GM18873 (cell line): Measurements from ENCODE around the gene ANKS4B.
"Not testable (repeated sequence)": the region's sequence is repeated elsewhere in the genome, so short reads cannot be mapped to it uniquely, and the experiment has no call there.

Experiments used
- ATAC-seq: cut with Tn5 transposase; IDR thresholded peaks from one replicate; pipeline ENCODE4 v1.9.1; 2021; ENCODE audit warnings: mild to moderate bottlenecking, moderate library complexity, moderate number of reproducible peaks; ENCODE audit not compliant: unreplicated experiment, low FRiP score

Gene ANKS4B, protein sequence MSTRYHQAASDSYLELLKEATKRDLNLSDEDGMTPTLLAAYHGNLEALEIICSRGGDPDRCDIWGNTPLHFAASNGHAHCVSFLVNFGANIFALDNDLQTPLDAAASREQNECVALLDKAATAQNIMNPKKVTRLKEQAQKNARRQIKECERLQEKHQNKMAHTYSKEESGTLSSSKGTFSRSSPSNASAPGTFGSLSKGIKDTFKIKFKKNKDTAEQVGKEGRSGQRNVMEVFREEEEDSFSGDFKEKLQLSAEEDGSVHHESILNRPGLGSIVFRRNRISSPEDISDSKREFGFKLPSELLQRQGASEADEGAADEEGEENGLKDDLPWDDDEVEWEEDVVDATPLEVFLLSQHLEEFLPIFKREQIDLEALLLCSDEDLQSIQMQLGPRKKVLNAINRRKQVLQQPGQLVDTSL

DNA sequence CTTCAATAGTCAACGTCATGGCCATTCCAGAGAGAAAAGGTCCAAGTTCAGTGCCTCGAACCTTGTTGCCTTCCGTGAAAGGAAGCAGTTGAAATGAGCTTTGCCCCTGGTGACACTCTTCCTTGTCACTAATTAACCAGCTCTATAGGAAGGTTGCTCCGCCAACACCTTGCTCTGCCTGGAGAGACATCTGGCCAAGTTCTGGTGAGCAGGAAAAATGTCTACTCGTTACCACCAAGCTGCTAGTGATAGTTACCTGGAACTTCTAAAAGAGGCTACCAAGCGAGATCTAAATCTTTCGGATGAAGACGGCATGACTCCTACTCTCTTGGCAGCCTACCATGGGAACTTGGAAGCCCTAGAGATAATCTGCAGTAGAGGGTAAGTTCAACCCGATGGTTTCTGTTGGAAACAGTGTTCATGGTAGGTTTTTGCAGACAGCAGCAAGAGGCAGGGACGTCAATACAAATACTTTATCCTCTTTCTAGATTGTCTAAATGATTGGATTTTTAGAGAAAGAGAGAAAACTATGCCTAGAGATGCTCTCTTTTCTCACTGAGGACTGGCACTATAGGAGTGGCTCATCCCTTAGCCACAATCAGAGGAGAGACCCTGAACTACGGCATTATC, at the start of gene ANKS4B:
TSS of gene ANKS4B (plus strand) at position 179 of the 630 bp plus-strand sequence. CDS start at position 218, 39 bp downstream.
- ATAC-seq, result no peak

DNA sequence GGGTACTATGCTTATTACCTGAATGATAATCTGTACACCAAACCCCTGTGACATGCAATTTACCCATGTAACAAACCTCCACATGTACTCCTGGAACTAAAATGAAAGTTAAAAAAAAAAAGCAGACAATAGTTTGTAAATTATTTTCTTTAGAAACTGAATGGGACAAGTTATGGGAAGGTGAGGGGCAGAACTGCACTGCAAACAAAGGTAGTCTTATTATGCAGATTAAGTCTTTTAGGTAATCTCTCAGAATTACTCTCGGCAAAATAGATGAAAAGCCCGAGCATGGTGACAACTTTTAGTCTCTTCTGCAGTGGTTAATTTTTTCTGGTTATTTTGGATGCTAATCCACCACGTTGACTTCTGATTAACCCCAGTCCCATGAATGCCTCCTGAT, 49.5 kb upstream of the ANKS4B start:
- ATAC-seq, result no peak

DNA sequence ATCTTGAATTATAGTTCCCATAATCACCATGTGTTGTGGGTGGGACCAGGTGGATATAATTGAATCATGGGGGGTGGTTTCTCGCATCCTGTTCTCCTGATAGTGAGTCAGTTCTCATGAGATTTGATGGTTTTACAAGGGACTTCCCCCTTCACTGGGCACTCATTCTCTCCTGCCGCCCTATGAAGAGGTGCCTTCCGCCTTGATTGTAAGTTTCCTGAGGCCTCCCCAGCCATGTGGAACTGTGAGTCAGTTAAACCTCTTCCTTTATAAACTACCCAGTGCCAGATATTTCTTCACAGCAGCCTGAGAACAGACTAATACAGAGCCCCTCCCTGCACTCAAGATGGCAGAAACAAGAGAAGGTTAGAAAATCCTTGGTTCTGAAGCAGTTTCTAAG, 48.7 kb upstream of the ANKS4B start:
- ATAC-seq, result no peak

DNA sequence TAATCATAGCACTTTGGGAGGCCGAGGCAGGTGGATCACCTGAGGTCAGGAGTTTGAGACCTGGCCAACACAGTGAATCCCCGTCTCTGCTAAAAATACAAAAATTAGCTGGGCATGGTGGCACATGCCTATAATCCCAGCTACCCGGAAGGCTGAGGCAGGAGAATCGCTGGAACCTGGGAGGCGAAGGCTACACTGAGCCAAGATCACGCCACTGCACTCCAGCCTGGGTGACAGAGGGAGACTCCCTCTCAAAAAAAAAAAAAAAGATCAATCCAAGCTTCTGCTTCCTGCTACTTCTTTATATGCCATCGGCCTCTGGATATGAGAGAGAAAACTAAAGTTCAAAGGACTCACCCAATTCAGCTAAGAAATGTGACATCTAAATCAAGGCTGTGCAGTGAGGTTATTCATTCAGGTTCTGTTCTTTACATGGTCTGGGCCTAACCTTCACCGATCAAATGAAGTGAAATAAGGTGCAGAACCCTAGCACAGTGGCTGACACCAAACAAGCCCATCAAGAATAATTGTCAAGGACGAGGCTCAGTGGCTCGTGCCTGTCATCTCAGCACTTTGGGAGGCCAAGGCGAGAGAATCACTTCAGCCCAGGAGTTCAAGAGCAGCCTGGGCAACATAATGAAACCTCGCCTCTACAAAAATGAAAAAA, 47.7 kb upstream of the ANKS4B start:
- no peak for ATAC-seq

DNA sequence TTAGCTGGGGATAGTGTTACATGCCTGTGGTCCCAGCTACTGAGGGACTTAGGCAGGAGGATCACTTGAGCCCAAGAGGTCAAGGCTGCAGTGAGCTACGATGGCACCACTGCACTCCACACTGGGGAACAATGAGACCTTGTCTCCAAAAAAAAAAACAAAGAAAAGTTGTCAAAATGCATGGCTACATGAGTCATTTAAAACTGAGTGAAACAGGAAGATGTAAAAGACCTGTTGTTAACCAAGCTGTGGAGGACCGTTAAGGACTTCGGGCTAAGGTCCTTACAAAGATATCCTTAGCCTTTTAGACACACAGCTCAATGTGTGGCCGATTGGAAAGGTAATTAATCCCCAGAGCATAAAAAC, 47.2 kb upstream of the ANKS4B start:
- no peak for ATAC-seq

DNA sequence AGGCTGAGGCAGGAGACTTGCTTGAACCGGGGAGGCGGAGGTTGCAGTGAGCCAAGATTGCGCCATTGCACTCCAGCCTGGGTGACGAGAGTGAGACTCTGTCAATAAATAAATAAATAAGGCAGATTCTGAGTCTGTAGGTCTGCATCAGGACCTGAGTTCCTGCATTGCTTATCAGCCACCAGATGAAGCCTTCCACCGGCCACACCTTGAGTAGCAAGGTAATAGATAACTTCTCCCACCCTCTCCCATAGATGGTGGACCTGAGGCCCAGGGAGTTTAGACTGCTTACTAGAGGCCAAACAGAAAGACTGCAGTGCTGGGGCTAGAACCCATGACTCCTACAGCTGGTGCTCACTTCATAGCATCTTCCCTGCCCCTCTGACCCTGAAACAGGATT, 44.2 kb upstream of the ANKS4B start:
- no peak for ATAC-seq

DNA sequence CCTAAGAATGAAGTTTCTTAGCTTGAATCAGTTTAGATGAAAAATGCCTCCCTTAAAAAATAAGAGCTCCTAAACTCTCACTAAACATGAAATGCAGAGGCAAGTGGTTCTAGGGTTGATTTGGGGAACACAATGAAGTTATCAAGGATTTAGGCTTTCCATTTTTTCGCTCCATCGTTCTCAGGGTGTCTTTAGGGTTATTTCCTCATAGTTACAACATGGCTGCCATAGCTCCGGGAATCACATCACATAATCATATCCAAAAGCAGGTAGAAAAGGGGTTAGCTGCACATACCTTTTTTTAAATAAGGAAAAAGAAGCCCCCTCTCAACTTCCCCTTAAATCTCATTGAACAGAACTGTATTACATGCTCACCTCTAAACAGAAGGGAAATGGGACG, 43.5 kb upstream of the ANKS4B start:
- no peak for ATAC-seq

DNA sequence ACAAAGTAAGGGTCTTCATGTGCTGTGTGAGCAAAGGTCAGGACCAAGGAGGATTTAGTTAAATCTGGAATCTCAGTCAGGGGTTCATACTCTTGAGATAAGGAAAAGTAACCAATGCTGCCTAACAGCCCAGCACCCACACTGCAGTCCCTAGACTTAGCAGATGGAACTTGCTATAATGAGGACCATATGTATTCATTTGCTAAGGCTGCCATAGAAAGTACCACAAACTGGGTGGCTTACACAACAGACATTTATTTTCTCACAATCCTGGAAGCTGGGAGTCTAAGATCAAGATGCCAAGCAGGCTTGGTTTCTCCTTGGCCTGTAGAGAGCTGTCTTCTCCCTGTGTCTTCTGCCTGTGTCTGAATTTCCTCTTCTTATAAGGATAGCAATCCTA, 42.9 kb upstream of the ANKS4B start:
- no peak for ATAC-seq

DNA sequence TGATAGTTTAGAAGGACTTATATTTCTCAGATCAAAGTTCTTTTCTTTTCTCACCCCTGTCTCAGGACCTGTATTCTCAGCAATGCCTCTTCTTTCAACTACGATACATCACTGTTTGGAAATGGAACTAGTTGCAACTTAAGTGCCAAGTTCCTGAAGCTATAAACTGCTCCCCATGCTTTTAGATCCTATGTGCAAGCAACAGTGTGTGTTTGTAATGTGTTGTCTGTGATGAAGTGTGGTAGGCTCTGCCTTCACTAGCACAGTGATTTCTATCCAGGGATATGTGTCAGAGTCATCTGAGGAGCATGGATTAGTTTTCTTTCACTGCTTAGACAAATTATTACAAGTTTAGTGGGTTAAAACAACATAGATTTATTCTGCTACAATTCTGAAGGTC, 40.5 kb upstream of the ANKS4B start:
- ATAC-seq, result no peak

DNA sequence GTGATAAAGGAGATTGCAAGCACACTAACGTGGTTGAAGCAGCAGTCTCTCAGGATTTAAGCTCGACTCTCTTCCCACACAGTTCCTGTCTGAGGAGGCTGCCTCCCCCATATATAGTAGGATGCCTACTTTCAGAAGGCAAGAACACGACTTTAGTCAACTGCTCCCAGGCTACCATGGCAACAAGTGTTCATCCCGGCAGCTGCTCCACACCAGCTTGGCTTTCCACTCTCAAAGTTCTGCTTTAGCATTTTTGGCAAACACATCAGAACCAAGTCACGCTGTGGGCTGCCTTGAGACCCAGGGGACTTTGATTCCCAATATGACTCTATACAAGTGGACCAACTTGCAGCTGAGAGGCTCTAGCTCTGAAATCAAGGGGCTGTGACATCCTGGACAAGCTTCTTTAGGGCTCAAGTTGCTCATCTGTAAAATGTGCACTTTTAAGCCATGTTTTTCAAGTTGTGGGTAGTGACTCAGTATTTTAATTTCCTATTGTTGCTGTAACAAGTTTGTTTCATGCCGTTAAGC, 38.7 kb upstream of the ANKS4B start:
- no peak for ATAC-seq

DNA sequence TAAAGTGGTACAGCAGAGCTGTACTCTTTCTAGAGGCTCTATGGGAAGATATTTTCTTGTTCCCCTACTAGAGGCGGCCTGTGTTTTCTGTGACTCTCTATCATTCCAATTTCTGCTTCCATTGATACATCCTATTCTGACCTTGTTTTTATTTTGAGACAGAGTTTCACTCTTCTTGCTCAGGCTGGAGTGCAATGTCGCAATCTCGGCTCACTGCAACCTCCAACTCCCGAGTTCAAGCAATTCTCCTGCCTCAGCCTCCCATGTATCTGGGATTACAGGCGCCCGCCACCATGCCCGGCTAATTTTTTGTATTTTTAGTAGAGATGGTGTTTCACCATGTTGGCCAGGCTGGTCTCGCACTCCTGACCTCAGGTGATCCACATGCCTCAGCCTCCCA, 38.2 kb upstream of the ANKS4B start:
- ATAC-seq, result not testable (repeated sequence)

DNA sequence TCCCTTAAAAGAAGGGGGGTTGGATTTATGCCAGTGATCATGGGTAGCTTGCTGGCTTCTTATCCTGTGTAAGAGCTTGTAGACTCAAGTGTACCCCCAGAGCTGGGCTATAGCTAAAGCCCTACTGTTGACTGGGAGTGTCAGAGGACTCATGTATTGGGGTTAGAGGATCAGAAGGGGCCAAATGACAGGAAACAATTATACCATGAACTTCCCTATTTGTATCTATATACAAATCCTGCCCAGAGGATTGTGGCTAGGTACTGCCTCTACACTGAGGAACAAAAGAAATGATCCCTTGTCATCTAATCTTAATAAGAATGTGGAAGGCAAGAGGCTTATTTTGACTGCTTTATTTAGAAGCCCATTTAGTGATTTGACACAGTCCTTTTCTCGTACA, 36.4 kb upstream of the ANKS4B start:
- no peak for ATAC-seq

DNA sequence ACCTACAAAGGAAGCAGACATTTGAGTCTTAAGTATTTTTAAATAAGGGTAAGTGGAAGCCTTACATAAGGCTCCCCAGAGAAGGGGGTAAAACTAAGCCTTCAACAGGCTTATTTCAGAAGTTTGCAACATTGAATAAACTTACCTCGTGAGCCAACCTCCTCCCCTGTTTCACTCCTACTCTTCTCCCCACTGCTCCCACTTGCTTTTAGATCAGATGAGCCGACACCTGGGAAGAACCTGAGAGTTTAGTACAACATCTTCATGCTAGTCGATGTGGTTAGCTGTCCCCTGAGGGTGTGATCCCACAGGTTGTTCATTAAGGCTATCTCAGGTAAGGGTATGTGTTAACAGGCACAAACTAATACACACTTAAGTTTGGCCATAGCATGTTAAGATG, 35.9 kb upstream of the ANKS4B start:
- ATAC-seq, result no peak

DNA sequence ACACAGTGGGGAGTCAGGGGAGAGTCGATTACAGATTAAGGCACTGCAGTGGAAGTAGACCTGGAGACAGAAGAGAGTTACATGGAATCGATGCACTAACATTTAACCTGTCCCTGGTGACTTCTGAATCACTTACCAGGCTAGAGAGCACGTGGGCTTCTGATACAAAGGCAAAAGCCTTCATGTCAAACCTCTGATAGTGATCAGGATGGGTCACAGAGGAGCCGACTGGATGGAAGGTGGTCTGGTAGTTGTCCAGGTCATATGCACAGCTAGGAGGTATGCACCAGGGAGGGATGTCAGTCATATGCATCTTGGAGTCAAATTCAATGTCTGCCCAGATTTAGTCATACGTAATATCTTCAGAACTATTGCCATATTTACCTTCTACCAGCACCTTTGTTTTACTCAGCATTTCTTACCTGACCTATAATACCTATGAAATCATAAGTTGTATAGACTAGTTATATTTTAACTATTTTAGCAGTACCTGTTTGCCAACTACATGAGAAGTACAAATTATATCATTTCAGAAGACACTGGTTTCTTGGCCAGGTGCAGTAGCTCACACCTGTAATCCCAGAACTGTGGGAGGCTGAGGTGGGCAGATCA, 33.8 kb upstream of the ANKS4B start:
- ATAC-seq, result no peak

DNA sequence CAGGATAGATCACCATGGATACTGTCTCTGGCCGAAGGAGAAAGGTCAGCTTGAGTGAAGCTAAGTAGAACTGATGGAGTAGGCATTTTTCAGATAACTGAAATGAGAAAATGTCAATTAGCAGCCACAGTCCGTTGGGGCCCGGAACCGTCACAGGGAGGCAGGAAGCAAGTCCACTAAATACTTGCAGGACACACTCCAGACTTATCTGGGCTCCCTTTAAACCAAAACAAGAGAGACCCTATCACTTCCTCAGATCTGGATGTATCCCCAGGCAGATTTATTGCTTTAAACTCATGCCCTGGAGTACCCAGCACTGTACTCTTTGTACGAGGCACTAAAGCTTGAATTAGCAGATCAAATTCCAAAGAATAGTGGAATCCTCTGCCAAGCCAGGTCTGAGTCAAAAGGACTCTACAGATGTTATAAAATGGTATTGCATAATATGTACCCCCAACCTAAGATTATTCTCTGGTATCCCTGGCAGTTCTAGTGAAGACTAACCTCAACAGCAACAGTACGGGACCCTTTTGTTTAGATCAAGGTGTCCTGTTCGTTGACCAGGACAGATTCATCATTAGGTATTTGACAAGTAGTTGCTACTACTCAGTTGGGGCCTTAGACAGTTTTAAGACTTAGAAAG, 30.2 kb upstream of the ANKS4B start:
- no peak for ATAC-seq

DNA sequence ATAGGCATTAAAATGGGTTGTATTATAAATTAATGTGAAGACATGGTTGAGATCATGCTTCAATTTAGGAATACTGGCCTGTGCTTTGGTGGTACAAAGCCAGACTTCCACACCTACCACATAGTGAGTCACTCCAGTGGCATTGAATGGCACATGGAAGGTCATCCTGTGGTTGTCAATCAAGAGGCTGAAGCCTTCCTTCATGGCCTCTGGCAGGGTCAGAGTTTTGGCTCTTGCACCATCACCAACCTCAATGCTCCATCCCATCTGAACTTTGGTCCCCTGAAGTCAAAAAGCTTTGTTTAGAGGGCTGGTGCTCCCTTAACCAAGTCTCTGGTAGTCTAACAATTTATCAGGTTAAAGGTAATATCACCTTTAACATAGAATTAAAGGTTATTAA, 28.2 kb upstream of the ANKS4B start:
- ATAC-seq, result no peak

DNA sequence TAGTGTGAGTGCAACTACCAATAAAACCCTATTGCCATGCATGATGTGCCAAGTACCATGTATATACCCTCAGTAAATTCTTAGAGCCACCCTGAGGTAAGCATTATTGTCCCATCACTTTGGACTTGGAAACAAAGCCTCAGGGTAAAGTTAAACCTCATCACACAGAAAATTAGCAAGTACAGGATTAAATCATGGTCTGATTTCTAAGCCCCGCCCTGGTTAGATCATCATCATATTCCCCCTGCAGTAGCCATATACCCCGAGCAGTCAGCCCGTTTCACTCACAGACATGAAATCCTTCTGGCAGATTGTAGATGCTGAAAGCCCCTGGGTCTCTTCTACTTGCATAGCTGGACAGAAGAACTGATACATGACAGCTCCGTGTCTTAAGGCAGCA, 26.9 kb upstream of the ANKS4B start:
- ATAC-seq, result no peak

DNA sequence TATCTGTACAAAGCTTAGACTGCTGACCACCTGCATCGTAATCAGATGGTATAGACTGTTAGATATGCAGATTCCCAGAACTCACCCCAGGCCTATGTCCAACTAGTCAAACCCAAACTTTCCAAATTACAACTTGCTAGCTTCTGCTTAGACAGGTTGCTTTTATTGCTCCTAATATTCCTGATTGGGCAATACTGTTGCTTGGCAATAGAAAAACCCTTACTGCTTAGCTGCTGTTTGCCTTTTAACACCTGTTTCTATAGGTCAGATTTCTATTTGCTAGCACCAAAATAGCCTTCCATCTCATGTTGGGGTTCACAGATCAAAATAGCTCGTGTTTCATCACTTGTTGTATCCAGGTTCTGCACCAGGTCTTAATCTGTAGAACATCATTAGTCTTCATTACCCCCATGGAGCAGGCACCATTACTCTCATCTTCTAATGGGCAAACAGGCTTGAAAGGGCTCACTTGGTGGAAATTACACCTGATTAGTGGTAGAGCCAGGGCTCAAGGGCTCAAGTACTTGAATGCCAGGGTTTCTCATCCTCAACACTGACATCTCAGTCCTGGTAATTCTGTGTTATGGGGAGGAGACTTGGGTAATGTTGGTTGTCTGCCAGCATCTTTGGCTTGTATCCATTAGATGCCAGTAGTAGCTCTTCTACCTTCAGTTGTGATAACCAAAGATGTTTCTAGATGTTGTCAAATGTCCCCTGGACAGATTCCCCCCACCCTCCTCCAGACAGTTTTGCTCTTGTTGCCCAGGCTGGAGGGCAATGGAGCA, 24.9 kb upstream of the ANKS4B start:
- no peak for ATAC-seq

DNA sequence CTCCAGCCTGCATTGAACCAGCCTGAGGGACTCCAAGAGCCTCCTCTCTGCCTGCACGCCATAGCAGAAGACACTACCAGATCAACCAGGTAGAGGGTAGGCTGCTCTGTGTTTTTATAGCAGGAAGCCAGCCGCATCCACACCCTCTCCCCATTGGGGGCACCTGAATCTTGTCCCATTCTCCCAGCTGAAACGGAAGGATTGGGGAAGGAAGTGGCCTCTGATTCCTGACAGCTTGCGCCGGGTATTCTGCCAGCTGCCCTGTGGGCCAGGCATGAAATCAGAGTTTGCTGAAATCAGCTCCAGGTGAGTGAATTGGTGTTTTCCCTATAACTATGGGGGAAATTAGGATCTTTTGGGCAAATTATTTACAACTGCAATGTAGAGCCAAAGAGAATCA, 22.0 kb upstream of the ANKS4B start, which contains the start of gene ZP2:
TSS of gene ZP2 (minus strand) at position 89 of the 400 bp plus-strand sequence. CDS start at position 62, 27 bp downstream.
- ATAC-seq, result no peak

DNA sequence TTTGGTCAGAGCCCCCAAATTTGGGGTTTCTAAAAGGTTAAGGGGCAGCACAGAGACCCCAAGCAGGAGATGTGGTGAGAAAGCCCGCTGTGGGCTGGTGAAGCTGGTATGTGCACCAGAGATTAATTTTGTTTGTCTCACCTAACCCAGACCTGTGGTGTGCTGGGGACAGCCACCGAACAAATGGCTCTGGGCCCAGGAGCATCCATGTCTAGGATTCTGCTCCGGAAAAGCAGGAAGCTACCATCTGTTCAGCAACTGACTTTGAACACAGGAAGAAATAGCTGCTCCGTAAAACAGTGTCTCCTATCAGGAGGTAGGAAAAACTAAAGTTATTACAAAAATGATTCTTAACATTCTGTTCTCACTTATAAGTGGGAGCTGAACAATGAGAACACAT, 19.4 kb upstream of the ANKS4B start:
- no peak for ATAC-seq
